Activated CD4-positive, alpha-beta T cell treated with anti-CD3 and anti-CD28 coated beads, Interleukin-2, amount 10 ng/mL, durations not matched to agents 7 days and 5 days (primary cell): ENCODE results near the gene TNFAIP3. TPM values are rescaled to one million over a fixed set of nuclear protein-coding genes. Genes with fewer than 3 reads are reported as not detected.

Experiments used
- CTCF ChIA-PET: fragments of 350-600 bp; sonication (Branson Sonifier 250); formaldehyde crosslinking; loops from one replicate; lab custom pipeline; 2021; ENCODE audit warnings: antibody characterized with exemption; lab: Charles Lee
- POLR2A ChIA-PET: fragments of 350-600 bp; sonication (Branson Sonifier 250); formaldehyde crosslinking; loops from one replicate; lab custom pipeline; 2021; ENCODE audit warnings: antibody characterized with exemption; lab: Charles Lee
- DNase-seq: peaks from one replicate; pipeline ENCODE4 v3.0.0-alpha.2; 2020
- H3K27ac Mint-ChIP-seq: one replicate; pipeline ENCODE4 v1.8.0; 2021; ENCODE audit warnings: mild to moderate bottlenecking, moderate library complexity, mixed read lengths
- H3K27me3 Mint-ChIP-seq: one replicate; pipeline ENCODE4 v1.8.0; 2021; ENCODE audit warnings: mixed read lengths
- H3K36me3 Mint-ChIP-seq: one replicate; pipeline ENCODE4 v1.8.0; 2021; ENCODE audit warnings: low read depth, mixed read lengths
- H3K4me1 Mint-ChIP-seq: one replicate; pipeline ENCODE4 v1.8.0; 2021; ENCODE audit warnings: mixed read lengths
- H3K4me3 Mint-ChIP-seq: one replicate; pipeline ENCODE4 v1.8.0; 2021; ENCODE audit warnings: mild to moderate bottlenecking, moderate library complexity, mixed read lengths
- H3K9me3 Mint-ChIP-seq: one replicate; pipeline ENCODE4 v1.8.0; 2021; ENCODE audit warnings: mixed read lengths
- total RNA-seq, 2 experiments: library from RNA; stranded (reverse); gene quantifications; one replicate each; pipeline ENCODE4 v1.2.3, GENCODE V29; 2021

TNFAIP3 gene
- total RNA-seq, 2 experiments from 2014 or later: 41.8 to 43.9 TPM

DNA sequence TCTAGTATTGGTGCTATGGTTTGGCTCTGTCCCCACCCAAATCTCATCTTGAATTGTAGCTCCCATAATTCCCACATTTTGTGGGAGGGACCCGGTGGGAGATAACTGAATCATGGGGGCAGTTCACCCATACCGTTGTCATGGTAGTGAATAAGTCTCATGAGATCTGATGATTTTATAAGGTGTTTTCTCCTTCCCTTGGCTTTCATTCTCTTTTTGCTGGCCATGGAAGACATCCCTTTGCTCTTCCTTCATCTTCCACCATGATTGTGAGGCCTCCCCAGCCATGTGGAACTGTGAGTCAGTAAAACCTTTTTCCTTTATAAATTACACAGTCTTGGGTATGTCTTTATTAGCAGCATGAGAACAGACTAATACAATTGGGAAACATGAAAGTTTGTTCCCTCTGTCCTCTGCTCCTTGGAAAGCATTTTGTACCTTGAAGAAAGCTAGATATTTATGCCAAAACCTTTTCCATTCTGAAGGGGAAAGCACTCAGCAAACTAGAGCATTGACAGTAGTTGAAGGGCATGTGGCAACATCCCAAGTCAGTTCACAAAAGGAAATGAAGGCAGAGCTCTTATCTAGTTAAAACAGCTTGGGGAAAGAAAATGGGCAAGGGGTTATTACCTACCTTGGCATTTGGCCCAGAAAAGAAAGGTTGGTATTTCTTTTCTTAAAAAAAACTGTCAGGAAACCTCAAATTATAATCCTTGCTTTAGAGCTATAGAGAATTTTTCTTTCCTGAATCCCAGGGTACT lies 10.7 kb upstream of the TNFAIP3 start:
- H3K36me3 Mint-ChIP-seq: peaks cover 18% of the 10 kb centered on the region
- H3K9me3 Mint-ChIP-seq: peaks cover 5% of the 10 kb centered on the region
- no peak overlapping the region for H3K4me3 Mint-ChIP-seq
- DNase-seq: no peak
- peaks cover 4% of the 10 kb centered on the region for H3K4me1 Mint-ChIP-seq
- no peaks in the 10 kb centered on the region for H3K27me3 Mint-ChIP-seq
- ChIA-PET CTCF (interaction anchor here (1.3 kb wide), 1 partner anchor 11 kb away, joined by 5 read pairs; the partner anchor contains the start of gene TNFAIP3), POLR2A (no interaction called here)
- no peak overlapping the region for H3K27ac Mint-ChIP-seq

DNA sequence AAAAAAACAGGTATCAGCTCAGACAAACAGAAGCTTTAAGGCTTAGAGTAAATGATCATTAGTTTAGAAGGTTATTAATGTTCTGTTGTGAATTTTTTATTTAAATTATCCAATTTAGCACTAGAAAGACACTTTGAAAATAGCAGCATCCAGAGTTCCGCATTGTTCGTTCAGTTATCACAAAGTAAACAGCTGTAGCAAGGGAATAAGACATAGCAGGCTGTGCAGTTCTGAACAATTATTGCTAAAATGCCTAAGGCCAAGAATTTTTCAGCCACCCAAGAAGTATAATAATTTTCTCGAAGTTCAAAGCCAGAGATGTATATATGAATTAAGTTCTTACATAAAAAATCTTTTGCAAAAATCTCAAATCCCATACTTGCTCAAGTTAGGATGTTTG lies 8.0 kb upstream of the TNFAIP3 start:
- no peak overlapping the region for H3K27ac Mint-ChIP-seq
- peaks cover 20% of the 10 kb centered on the region for H3K36me3 Mint-ChIP-seq
- no peak overlapping the region for H3K4me3 Mint-ChIP-seq
- peaks cover 14% of the 10 kb centered on the region for H3K4me1 Mint-ChIP-seq
- no peaks in the 10 kb centered on the region for H3K27me3 Mint-ChIP-seq
- CTCF ChIA-PET: interaction anchor here (0.7 to 1.7 kb wide), 2 partner anchors 9 to 1327 kb away, joined by 3 to 5 read pairs; partner anchors contain the start of gene TNFAIP3
- DNase-seq: no peak
- peaks cover 5% of the 10 kb centered on the region for H3K9me3 Mint-ChIP-seq
- POLR2A ChIA-PET: interaction anchor here (0.7 kb wide), 1 partner anchor 63 kb away, joined by 10 read pairs; no protein-coding TSS in a partner anchor

DNA sequence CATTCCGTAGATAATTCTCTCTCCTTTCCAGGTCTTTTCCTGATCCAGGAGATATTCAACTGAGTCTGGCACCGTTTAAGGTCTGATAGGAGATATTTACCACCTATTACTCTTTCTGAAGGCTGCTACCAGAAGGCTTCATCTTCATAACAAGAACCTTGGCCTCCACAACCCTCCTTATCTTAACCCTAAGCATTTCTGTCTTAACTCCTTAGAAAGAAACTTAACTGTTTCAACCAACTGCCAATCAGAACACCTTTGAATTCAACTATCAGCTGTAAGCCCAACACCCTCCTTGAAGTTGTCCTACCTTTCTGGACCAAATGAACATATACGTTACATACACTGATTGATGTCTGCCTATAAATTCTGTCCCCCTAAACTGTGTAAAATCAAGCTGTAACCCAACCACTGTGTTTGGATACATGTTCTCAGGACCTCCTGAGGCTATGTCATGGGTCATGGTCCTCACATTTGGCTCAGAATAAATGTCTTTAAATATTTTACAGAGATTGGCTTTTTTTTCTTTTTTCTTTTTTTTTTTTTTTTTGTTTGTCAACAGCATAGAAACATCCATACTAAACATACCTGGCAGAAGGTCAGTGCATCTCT lies 6.6 kb upstream of the TNFAIP3 start:
- ChIA-PET POLR2A (no interaction called here), CTCF (no interaction called here)
- Mint-ChIP-seq H3K4me1 (peaks cover 15% of the 10 kb centered on the region), H3K27me3 (no peaks in the 10 kb centered on the region), H3K27ac (no peak overlapping the region), H3K36me3 (peaks cover 20% of the 10 kb centered on the region), H3K9me3 (peaks cover 5% of the 10 kb centered on the region), H3K4me3 (no peak overlapping the region)
- no peak for DNase-seq

DNA sequence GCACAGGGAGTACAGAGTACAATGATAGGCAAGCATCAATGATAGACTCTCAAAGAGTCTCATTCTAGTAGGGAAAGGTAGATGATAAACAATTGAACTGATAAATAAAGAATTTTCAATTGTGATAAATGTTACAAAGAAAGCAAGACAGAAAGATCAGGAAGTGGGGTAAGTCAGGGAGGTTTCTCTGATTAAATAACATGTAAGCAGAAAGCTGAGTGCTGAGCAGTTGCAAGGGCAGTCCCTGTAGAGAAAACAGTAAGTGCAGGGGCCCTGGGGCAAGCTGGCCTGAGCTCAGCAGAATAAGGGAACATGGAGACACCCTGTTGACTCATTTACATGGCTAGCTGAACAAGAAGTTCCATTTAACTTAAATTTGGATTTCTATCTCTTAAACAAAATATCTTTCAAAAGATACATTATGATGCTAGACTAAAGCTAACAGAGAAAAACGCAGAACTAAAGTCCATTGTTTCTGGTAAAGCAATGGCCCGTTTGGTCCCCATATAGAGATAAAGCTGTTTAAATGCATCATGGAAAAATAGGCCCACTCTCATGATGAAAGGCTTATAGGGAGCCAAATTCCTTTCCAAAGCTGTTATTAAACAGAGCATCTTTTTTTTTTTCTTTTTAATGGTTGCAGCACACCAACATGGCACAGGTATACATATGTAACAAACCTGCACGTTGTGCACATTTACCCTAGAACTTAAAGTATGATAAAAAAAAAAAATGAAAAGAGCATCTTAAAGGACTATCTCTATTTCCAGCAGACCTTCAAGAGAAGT lies 5.3 kb upstream of the TNFAIP3 start:
- peaks cover 27% of the 10 kb centered on the region for H3K4me1 Mint-ChIP-seq
- DNase-seq: no peak
- no peaks in the 10 kb centered on the region for H3K9me3 Mint-ChIP-seq
- no peaks in the 10 kb centered on the region for H3K27me3 Mint-ChIP-seq
- POLR2A ChIA-PET: interaction anchor here (0.6 kb wide), 1 partner anchor 9 kb away, joined by 6 read pairs; no protein-coding TSS in a partner anchor
- no peak overlapping the region for H3K4me3 Mint-ChIP-seq
- no peak overlapping the region for H3K27ac Mint-ChIP-seq
- CTCF ChIA-PET: interaction anchor here (0.6 to 1.5 kb wide), 3 partner anchors 154 to 1653 kb away, joined by 3 to 6 read pairs (median 5); no protein-coding TSS in a partner anchor
- peaks cover 14% of the 10 kb centered on the region for H3K36me3 Mint-ChIP-seq

DNA sequence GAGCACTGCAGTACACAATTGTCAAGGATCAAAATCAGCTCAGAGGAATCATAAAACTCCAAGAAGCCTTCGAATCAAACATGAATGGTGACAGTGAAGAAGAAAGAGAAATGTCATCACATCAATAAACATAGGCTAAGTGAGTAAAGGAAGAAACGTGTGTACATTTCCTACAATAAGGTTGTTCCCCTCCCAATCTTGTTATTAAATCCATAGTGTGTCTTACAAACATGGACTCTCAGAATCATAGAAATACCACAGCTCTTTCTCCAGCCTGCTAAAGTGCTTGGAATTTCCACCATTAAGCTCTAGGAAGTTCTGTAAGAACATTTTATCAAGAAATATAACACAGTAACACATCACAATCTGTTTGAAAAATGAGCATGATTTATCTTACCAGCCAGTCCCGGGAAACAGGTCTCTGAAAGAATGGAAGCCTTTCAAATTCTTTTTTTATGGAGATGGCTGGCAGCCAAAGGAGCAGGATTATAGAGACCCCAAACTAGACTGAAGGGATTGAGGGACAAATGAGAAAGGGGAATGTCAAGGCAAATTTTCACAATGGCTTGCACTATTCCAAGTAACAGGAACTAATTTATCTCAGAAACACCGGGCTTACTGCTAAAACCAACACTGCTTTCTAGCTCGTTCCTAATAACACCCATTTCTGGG lies 4.5 kb upstream of the TNFAIP3 start:
- CTCF ChIA-PET: interaction anchor here (1.5 to 1.8 kb wide), 2 partner anchors 145 to 155 kb away, joined by 3 to 6 read pairs; no protein-coding TSS in a partner anchor
- POLR2A ChIA-PET: interaction anchor here (0.6 kb wide), 1 partner anchor 8 kb away, joined by 6 read pairs; no protein-coding TSS in a partner anchor
- DNase-seq: no peak
- Mint-ChIP-seq H3K4me1 (peaks cover 27% of the 10 kb centered on the region), H3K27ac (no peak overlapping the region), H3K9me3 (no peaks in the 10 kb centered on the region), H3K36me3 (peaks cover 11% of the 10 kb centered on the region), H3K27me3 (no peaks in the 10 kb centered on the region), H3K4me3 (no peak overlapping the region)

DNA sequence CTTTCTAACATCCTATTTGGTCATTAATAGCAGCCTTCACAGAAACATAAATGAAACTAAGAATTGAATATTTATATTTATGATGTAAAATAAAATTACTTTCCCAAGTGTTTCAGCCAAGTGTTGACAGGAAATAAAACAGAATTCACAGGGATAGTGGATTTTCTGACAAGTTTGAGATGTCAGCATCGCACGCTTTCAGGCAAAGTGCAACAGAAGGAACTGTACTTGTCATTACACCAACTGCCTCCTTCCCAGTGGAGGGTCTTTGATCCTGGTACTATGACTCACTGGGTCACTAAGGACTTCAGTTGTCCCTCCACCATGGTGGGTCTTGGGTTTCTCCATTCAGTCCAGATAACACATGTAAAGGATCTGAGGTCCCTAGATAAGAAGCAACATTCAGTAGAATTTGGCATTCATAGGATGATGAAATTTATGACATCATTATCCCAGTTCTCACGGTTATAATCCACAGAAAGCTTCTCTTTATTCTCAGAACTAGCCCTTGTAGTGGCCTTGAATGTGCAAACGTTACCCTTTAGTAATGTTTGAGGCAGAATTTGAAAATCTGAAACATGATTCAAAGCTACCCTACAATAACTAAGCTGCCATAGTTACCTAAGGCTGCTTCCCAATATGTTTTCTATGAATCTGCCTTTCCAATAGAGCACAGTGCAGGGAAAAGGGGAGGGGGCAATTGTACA lies 3.8 kb upstream of the TNFAIP3 start:
- Mint-ChIP-seq H3K27me3 (no peaks in the 10 kb centered on the region), H3K4me3 (no peak overlapping the region), H3K27ac (no peak overlapping the region), H3K36me3 (peaks cover 11% of the 10 kb centered on the region), H3K9me3 (no peaks in the 10 kb centered on the region), H3K4me1 (peaks cover 29% of the 10 kb centered on the region)
- ChIA-PET POLR2A (no interaction called here), CTCF (interaction anchor here (0.6 to 2.4 kb wide), 5 partner anchors 14 to 159 kb away, joined by 3 to 6 read pairs (median 3); no protein-coding TSS in a partner anchor)
- DNase-seq: no peak

DNA sequence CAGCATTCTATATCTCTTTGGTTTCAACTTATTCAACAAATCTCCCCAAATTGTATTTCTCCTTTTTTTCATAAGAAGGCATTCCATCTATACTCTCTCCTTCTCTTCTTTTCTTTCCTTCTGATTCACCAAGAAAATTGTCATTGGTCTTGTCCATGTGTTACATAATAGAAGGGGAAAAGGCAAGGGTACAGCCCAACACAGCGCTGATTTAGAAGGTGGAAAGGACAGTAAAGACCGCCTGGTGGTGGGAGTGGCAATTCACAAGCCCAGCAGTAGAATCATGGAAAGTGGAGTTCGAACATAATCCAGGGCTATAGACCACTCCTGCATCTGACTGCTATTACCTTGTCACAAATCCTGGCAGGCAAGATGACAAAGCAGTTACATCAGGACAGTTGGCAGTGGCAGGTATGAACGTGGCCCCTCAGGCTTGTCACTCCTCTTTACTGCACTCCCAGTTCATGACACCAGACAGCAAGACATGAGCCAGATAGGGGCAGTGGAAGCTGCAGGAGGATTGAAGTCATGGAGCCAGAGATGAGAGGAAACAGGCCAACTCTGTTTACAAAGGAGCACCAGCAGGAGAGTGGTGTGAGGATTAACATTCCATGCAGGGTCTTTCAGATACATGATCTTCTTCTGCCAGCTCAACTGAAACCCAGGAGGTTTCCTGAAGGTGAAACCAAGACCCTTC lies 2.1 kb upstream of the TNFAIP3 start:
- no peak overlapping the region for H3K4me3 Mint-ChIP-seq
- H3K9me3 Mint-ChIP-seq: no peaks in the 10 kb centered on the region
- H3K27me3 Mint-ChIP-seq: no peaks in the 10 kb centered on the region
- ChIA-PET CTCF (interaction anchor here (1.0 to 2.4 kb wide), 2 partner anchors 66 to 157 kb away, joined by 3 to 6 read pairs; no protein-coding TSS in a partner anchor), POLR2A (no interaction called here)
- no peak overlapping the region for H3K27ac Mint-ChIP-seq
- peaks cover 44% of the 10 kb centered on the region for H3K4me1 Mint-ChIP-seq
- DNase-seq: no peak
- peaks cover 23% of the 10 kb centered on the region for H3K36me3 Mint-ChIP-seq

DNA sequence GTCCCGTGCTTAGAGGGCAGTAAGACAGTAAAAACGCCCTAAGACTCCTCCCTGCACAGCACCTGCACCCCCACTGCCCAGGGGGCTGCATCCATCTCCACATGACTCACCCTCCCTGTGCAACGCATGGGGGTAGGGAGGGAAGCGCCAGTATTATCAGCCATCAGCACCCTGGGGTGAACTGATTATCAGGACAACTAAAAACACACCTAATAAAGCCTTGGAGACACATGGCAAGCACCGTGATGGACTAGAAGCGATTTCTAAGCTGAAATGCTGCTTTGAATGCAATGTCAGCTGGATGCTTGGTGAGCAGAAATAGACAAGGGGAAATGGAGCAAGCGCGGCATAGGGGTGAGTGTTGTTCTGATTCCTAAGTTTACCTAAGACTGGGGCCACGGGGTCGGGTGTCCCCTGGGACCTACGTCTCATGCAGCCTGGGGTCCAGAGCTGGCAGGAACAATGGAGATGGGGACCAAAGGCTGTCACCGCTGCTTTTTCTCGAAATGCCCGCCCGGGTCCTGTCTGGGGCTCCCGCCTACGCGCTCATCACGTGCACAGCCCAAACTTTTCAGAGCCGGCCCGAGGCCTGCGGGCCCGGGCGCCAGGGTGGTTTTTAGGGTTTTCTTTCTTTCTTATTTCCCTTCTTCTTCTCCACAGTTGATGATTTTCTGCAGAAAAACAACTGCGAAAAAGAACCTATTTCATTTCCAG lies 702 bp upstream of the TNFAIP3 start:
- ChIA-PET POLR2A (interaction anchor here (0.6 to 1.3 kb wide), 4 partner anchors 26 to 475 kb away, joined by 3 to 7 read pairs (median 3); no protein-coding TSS in a partner anchor), CTCF (interaction anchor here (0.5 to 5.2 kb wide), 56 partner anchors 8 to 1112 kb away, joined by 3 to 68 read pairs (median 6); no protein-coding TSS in a partner anchor)
- H3K9me3 Mint-ChIP-seq: no peaks in the 10 kb centered on the region
- H3K4me3 Mint-ChIP-seq: peak overlapping the region; percentile 91
- no peaks in the 10 kb centered on the region for H3K27me3 Mint-ChIP-seq
- peak overlapping the region; percentile 88 for H3K27ac Mint-ChIP-seq
- no peak for DNase-seq
- H3K4me1 Mint-ChIP-seq: peaks cover 53% of the 10 kb centered on the region
- peaks cover 26% of the 10 kb centered on the region for H3K36me3 Mint-ChIP-seq

DNA sequence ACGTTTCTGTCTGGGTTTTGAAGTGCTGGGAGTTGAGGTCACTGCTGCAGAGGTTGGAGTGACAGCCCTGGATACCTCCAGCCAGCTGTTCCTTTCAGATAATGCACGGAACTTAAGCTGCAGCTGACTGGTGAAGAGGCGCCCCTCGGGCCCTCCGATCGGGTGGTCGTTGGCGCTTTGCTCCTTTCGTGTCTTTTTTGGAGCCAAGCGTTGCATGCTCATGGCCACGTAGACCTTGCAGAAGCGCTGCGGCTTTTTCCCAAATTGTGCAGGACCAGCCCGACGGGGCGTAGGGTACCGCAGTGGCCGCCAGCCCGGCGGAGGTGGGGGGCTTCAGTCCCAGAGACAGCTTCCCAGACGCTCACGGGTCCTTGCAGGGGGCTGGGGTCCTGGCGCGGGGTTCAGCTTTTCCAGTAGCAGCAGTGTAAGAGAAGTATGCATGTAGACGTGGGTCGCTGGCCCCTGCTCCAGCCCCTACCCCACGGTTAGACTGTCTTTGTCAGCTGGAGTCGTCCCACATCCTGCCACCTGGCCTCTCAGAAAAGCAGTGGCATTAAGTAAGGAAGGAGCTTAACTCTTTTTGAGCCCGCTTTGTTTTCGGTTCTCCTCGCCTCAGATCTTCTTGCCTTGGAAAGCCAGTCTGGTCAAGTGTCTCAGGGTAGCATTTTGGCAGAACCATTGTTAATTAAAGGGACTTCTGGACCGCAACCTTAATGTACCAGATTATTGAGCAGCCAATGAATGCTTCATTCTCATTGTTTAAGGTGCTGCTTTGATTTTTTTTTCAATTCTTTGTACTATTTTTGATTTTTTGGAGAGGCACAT lies 838 bp downstream of the TNFAIP3 start:
- CTCF ChIA-PET: interaction anchor here (0.5 to 5.2 kb wide), 66 partner anchors 9 to 360 kb away, joined by 3 to 68 read pairs (median 5); no protein-coding TSS in a partner anchor
- H3K9me3 Mint-ChIP-seq: no peaks in the 10 kb centered on the region
- peaks cover 38% of the 10 kb centered on the region for H3K36me3 Mint-ChIP-seq
- peak overlapping the region; percentile 98 for H3K27ac Mint-ChIP-seq
- H3K4me1 Mint-ChIP-seq: peaks cover 59% of the 10 kb centered on the region
- H3K27me3 Mint-ChIP-seq: no peaks in the 10 kb centered on the region
- DNase-seq: peak; percentile 59
- POLR2A ChIA-PET: interaction anchor here (0.8 to 1.3 kb wide), 4 partner anchors 24 to 160 kb away, joined by 3 to 7 read pairs (median 4); no protein-coding TSS in a partner anchor
- peak overlapping the region; percentile 91 for H3K4me3 Mint-ChIP-seq
